GM19468 (cell line): ENCODE results near the gene DLGAP3.
"Not testable (repeated sequence)": the region's sequence is repeated elsewhere in the genome, so short reads cannot be mapped to it uniquely, and the experiment has no call there.

ENCODE experiments used
- ATAC-seq: cut with Tn5 transposase; IDR thresholded peaks from one replicate; pipeline ENCODE4 v1.9.1; 2021; ENCODE audit warnings: mild to moderate bottlenecking, moderate library complexity, moderate number of reproducible peaks; ENCODE audit not compliant: unreplicated experiment; ENCODE audit errors: extremely low read depth

DLGAP3 gene

GRCh38 chr1:34843392-34844251 lies 85.8 kb downstream of the DLGAP3 start:
- ATAC-seq: no peak

- no peak for ATAC-seq
These were observed 86.5 kb downstream of the DLGAP3 start for GRCh38 chr1:34842952-34843371.

GRCh38 chr1:34842073-34842472 lies 87.4 kb downstream of the DLGAP3 start:
- ATAC-seq: no peak

GRCh38 chr1:34840426-34840825 lies 89.0 kb downstream of the DLGAP3 start:
- ATAC-seq: no peak

GRCh38 chr1:34839526-34840305 lies 89.7 kb downstream of the DLGAP3 start:
- no peak for ATAC-seq

- no peak for ATAC-seq
These were observed 95.7 kb downstream of the DLGAP3 start for GRCh38 chr1:34833711-34834110.

- no peak for ATAC-seq
These were observed 97.7 kb downstream of the DLGAP3 start for GRCh38 chr1:34831721-34832246.

GRCh38 chr1:34829250-34829649 lies 100.2 kb downstream of the DLGAP3 start:
- ATAC-seq: no peak

- no peak for ATAC-seq
These were observed 100.8 kb downstream of the DLGAP3 start for GRCh38 chr1:34828611-34829010.

GRCh38 chr1:34827341-34827941 lies 102.0 kb downstream of the DLGAP3 start:
- ATAC-seq: no peak

GRCh38 chr1:34825455-34826091 lies 103.9 kb downstream of the DLGAP3 start:
- no peak for ATAC-seq

- no peak for ATAC-seq
These were observed 104.5 kb downstream of the DLGAP3 start for GRCh38 chr1:34824817-34825454.

GRCh38 chr1:34822202-34822601 lies 107.2 kb downstream of the DLGAP3 start:
- no peak for ATAC-seq

- ATAC-seq: not testable (repeated sequence)
These were observed 110.6 kb downstream of the DLGAP3 start for GRCh38 chr1:34818862-34819261.

GRCh38 chr1:34816778-34817177 lies 112.7 kb downstream of the DLGAP3 start:
- no peak for ATAC-seq

GRCh38 chr1:34816332-34816731 lies 113.1 kb downstream of the DLGAP3 start:
- no peak for ATAC-seq
